Measurements from ENCODE around the gene KLHL30. TPM values are rescaled to one million over a fixed set of nuclear protein-coding genes. Genes with fewer than 3 reads are reported as not detected.

The KLHL30 gene
- total RNA-seq, 1 donor from 2014 or later, result 0.07 TPM

GRCh38 chr2:238117199-238118154 lies 21.0 kb upstream of the KLHL30 start:
- Mint-ChIP-seq H3K27me3 (peaks cover 8% of the 10 kb centered on the region), H3K27ac (no peak overlapping the region), H3K4me3 (no peak overlapping the region), H3K36me3 (no peaks in the 10 kb centered on the region), H3K9me3 (no peaks in the 10 kb centered on the region), H3K4me1 (ENCODE audit: unreplicated experiment) (no peaks in the 10 kb centered on the region)
- no peak for DNase-seq (ENCODE audit: extremely low spot score, unreplicated experiment)
- TF ChIP-seq, protein P1, sequence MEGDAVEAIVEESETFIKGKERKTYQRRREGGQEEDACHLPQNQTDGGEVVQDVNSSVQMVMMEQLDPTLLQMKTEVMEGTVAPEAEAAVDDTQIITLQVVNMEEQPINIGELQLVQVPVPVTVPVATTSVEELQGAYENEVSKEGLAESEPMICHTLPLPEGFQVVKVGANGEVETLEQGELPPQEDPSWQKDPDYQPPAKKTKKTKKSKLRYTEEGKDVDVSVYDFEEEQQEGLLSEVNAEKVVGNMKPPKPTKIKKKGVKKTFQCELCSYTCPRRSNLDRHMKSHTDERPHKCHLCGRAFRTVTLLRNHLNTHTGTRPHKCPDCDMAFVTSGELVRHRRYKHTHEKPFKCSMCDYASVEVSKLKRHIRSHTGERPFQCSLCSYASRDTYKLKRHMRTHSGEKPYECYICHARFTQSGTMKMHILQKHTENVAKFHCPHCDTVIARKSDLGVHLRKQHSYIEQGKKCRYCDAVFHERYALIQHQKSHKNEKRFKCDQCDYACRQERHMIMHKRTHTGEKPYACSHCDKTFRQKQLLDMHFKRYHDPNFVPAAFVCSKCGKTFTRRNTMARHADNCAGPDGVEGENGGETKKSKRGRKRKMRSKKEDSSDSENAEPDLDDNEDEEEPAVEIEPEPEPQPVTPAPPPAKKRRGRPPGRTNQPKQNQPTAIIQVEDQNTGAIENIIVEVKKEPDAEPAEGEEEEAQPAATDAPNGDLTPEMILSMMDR (conservative IDR thresholded peaks at IDR 0.05), result no peak

- H3K27ac Mint-ChIP-seq, result no peak overlapping the region
- H3K4me3 Mint-ChIP-seq, result no peak overlapping the region
- no peaks in the 10 kb centered on the region for H3K4me1 Mint-ChIP-seq (ENCODE audit: unreplicated experiment)
- H3K9me3 Mint-ChIP-seq, result no peaks in the 10 kb centered on the region
- TF ChIP-seq, protein P1 (conservative IDR thresholded peaks at IDR 0.05), result no peak
- DNase-seq (ENCODE audit: extremely low spot score, unreplicated experiment), result no peak
- H3K36me3 Mint-ChIP-seq, result no peaks in the 10 kb centered on the region
- peaks cover 8% of the 10 kb centered on the region for H3K27me3 Mint-ChIP-seq
Measured at GRCh38 chr2:238119756-238120462, 18.6 kb upstream of the KLHL30 start.

- no peak overlapping the region for H3K4me3 Mint-ChIP-seq
Measured at GRCh38 chr2:238120463-238121298, 17.8 kb upstream of the KLHL30 start.

GRCh38 chr2:238121511-238122286 lies 16.8 kb upstream of the KLHL30 start:
- Mint-ChIP-seq H3K4me1 (ENCODE audit: unreplicated experiment) (no peaks in the 10 kb centered on the region), H3K4me3 (no peak overlapping the region), H3K36me3 (no peaks in the 10 kb centered on the region), H3K9me3 (no peaks in the 10 kb centered on the region), H3K27me3 (peaks cover 8% of the 10 kb centered on the region), H3K27ac (no peak overlapping the region)
- no peak for DNase-seq (ENCODE audit: extremely low spot score, unreplicated experiment)
- TF ChIP-seq, protein P1 (conservative IDR thresholded peaks at IDR 0.05), result no peak

More at GRCh38 chr2:238120463-238121298, 17.8 kb upstream of the KLHL30 start:
- no peak for DNase-seq (ENCODE audit: extremely low spot score, unreplicated experiment)
- Mint-ChIP-seq H3K27me3 (peaks cover 8% of the 10 kb centered on the region), H3K4me1 (ENCODE audit: unreplicated experiment) (no peaks in the 10 kb centered on the region), H3K27ac (no peak overlapping the region), H3K9me3 (no peaks in the 10 kb centered on the region), H3K36me3 (no peaks in the 10 kb centered on the region)
- TF ChIP-seq, protein P1 (conservative IDR thresholded peaks at IDR 0.05), result peak; percentile 43
